GM12892 (cell line): Measurements from ENCODE around the gene LRRC3C. TPM values are rescaled to one million over a fixed set of nuclear protein-coding genes. Genes with fewer than 3 reads are reported as not detected.
"Not testable (repeated sequence)": the region's sequence is repeated elsewhere in the genome, so short reads cannot be mapped to it uniquely, and the experiment has no call there.

Experiments used
- DNase-seq: peaks from one replicate; pipeline ENCODE4 v3.0.0; 2011; ENCODE audit not compliant: insufficient read length
- FAIRE-seq: peaks from 2 replicates; lab custom pipeline; 2011; peaks lifted over from hg19 to GRCh38; lab: Jason Lieb, UNC
- POLR2A ChIP-seq: IDR thresholded peaks from 2 replicates; pipeline ENCODE4 v1.6.1; 2011; ENCODE audit warnings: low read depth, low read length, control low read depth
- POLR2AphosphoS5 ChIP-seq: IDR thresholded peaks from 2 replicates; pipeline ENCODE4 v1.6.1; 2011; ENCODE audit warnings: low read depth, low read length, control low read depth
- TAF1 ChIP-seq: IDR thresholded peaks from 2 replicates; pipeline ENCODE4 v1.6.1; 2011; ENCODE audit warnings: low read depth, mild to moderate bottlenecking, control low read depth, low read length, borderline replicate concordance
- polyA plus RNA-seq: library from polyadenylated mRNA; unstranded; fragments of >200 nt; gene quantifications from one replicate; pipeline ENCODE4 v1.2.1, GENCODE V29; 2012; ENCODE audit warnings: missing spikeins, inconsistent platforms; ENCODE audit not compliant: missing spikeins

LRRC3C gene
- polyA plus RNA-seq, result not detected

- TF ChIP-seq POLR2AphosphoS5, result 0 out of 2 replicates have a peak, but pooled peaks have one; percentile 39
- 0 out of 2 replicates have a peak, but pooled peaks have one; percentile 16 for TF ChIP-seq TAF1
- TF ChIP-seq POLR2A, result peak; percentile 62; the same call in 1 of the 2 replicates
- peak; percentile 97 for FAIRE-seq
- DNase-seq, result peak; percentile 93
These were observed at the start of gene LRRC3C, which contains the start of gene ORMDL3 for GRCh38 chr17:39927101-39927928. TSS of gene LRRC3C (plus strand) at chr17:39927732. CDS start at chr17:39941524, 13,792 bp downstream. TSS of gene ORMDL3 (minus strand) at chr17:39927601. CDS start at chr17:39924203, 3,398 bp downstream.

GRCh38 chr17:39886102-39886501 lies 41.4 kb upstream of the LRRC3C start:
- not testable (repeated sequence) for DNase-seq, FAIRE-seq

- TF ChIP-seq POLR2AphosphoS5, result no peak
- no peak for TF ChIP-seq TAF1
- TF ChIP-seq POLR2A, result no peak
- no peak for FAIRE-seq
These were observed 40.5 kb upstream of the LRRC3C start for GRCh38 chr17:39887078-39887477.

GRCh38 chr17:39889200-39889599 lies 38.3 kb upstream of the LRRC3C start:
- DNase-seq, result no peak
- TF ChIP-seq POLR2AphosphoS5, result no peak
- TF ChIP-seq POLR2A, result no peak
- TF ChIP-seq TAF1, result no peak
- no peak for FAIRE-seq

More at GRCh38 chr17:39887078-39887477, 40.5 kb upstream of the LRRC3C start:
- no peak for DNase-seq

GRCh38 chr17:39894681-39895376 lies 32.7 kb upstream of the LRRC3C start:
- DNase-seq (no peak), FAIRE-seq (no peak)
- TF ChIP-seq POLR2A, result no peak
- TF ChIP-seq POLR2AphosphoS5, result no peak
- no peak for TF ChIP-seq TAF1

GRCh38 chr17:39898088-39898487 lies 29.4 kb upstream of the LRRC3C start:
- TF ChIP-seq POLR2A (no peak), POLR2AphosphoS5 (no peak), TAF1 (no peak)
- DNase-seq, result no peak
- FAIRE-seq, result no peak

- no peak for FAIRE-seq
- no peak for DNase-seq
- no peak for TF ChIP-seq TAF1
- no peak for TF ChIP-seq POLR2AphosphoS5
- no peak for TF ChIP-seq POLR2A
These were observed 28.3 kb upstream of the LRRC3C start for GRCh38 chr17:39899215-39899614.

GRCh38 chr17:39902027-39902426 lies 25.5 kb upstream of the LRRC3C start:
- FAIRE-seq, DNase-seq: not testable (repeated sequence)

GRCh38 chr17:39903158-39903884 lies 24.2 kb upstream of the LRRC3C start:
- DNase-seq (no peak), FAIRE-seq (no peak)
- no peak for TF ChIP-seq POLR2A
- TF ChIP-seq POLR2AphosphoS5, result no peak
- TF ChIP-seq TAF1, result no peak

- no peak for FAIRE-seq
- DNase-seq, result no peak
- no peak for TF ChIP-seq TAF1
- TF ChIP-seq POLR2A, result no peak
- TF ChIP-seq POLR2AphosphoS5, result no peak
These were observed 22.6 kb upstream of the LRRC3C start for GRCh38 chr17:39904990-39905288.

GRCh38 chr17:39908789-39909352 lies 18.7 kb upstream of the LRRC3C start:
- DNase-seq (no peak), FAIRE-seq (no peak)
- no peak for TF ChIP-seq POLR2AphosphoS5
- TF ChIP-seq POLR2A, result no peak
- TF ChIP-seq TAF1, result no peak
